HG03378 (cell line): ENCODE data around the gene TSPAN15.

ENCODE experiments used
- ATAC-seq: cut with Tn5 transposase; IDR thresholded peaks from one replicate; pipeline ENCODE4 v1.9.1; 2021; ENCODE audit warnings: mild to moderate bottlenecking, moderate library complexity; ENCODE audit not compliant: unreplicated experiment

TSPAN15 gene

GRCh38 chr10:69416695-69417094 lies 34.6 kb upstream of the TSPAN15 start, which contains the start of gene TACR2:
TSS of gene TACR2 (minus strand) at chr10:69416918. CDS start at chr10:69416323, 595 bp downstream.
- no peak for ATAC-seq

- no peak for ATAC-seq
Measured at GRCh38 chr10:69417542-69417941, 33.7 kb upstream of the TSPAN15 start.

GRCh38 chr10:69418052-69418752 lies 33.1 kb upstream of the TSPAN15 start:
- ATAC-seq, result no peak

- no peak for ATAC-seq
Measured at GRCh38 chr10:69419096-69419743, 32.0 kb upstream of the TSPAN15 start.

GRCh38 chr10:69419744-69420126 lies 31.5 kb upstream of the TSPAN15 start:
- ATAC-seq, result no peak

- no peak for ATAC-seq
Measured at GRCh38 chr10:69421611-69422308, 29.5 kb upstream of the TSPAN15 start.

- no peak for ATAC-seq
Measured at GRCh38 chr10:69422676-69423075, 28.6 kb upstream of the TSPAN15 start.

- ATAC-seq, result no peak
Measured at GRCh38 chr10:69425041-69425440, 26.2 kb upstream of the TSPAN15 start.

GRCh38 chr10:69425511-69426298 lies 25.6 kb upstream of the TSPAN15 start:
- no peak for ATAC-seq

- ATAC-seq, result no peak
Measured at GRCh38 chr10:69426376-69426727, 24.9 kb upstream of the TSPAN15 start.

- no peak for ATAC-seq
Measured at GRCh38 chr10:69428165-69428564, 23.1 kb upstream of the TSPAN15 start.

- ATAC-seq, result no peak
Measured at GRCh38 chr10:69434169-69434568, 17.1 kb upstream of the TSPAN15 start.

GRCh38 chr10:69434926-69435325 lies 16.3 kb upstream of the TSPAN15 start:
- ATAC-seq, result no peak

GRCh38 chr10:69435966-69436520 lies 15.2 kb upstream of the TSPAN15 start:
- no peak for ATAC-seq

- ATAC-seq, result no peak
Measured at GRCh38 chr10:69437321-69438259, 13.7 kb upstream of the TSPAN15 start.

- no peak for ATAC-seq
Measured at GRCh38 chr10:69438536-69439349, 12.5 kb upstream of the TSPAN15 start.

GRCh38 chr10:69439350-69439739 lies 11.9 kb upstream of the TSPAN15 start:
- ATAC-seq, result no peak

GRCh38 chr10:69439813-69440506 lies 11.3 kb upstream of the TSPAN15 start:
- no peak for ATAC-seq
